Activated CD4-positive, alpha-beta memory T cell treated with anti-CD3 and anti-CD28 coated beads for 36 hours (primary cell): Measurements from ENCODE around the gene PERP. TPM values are rescaled to one million over a fixed set of nuclear protein-coding genes. Genes with fewer than 3 reads are reported as not detected.

ENCODE experiments used
- total RNA-seq, 2 experiments: library from RNA; stranded (reverse); gene quantifications; one replicate each; pipeline ENCODE4 v1.2.3, GENCODE V29; 2021

PERP gene
- total RNA-seq, 2 experiments from 2014 or later, result 8.7 to 8.8 TPM

Other genes with a start within 250 kb of the PERP start
- 100 to 1,000 TPM; 259 to 267 TPM for gene TNFAIP3, start 240.2 kb downstream of the PERP start, total RNA-seq
- under 1 TPM; 0.71 to 0.85 TPM for gene ARFGEF3, start 54.5 kb upstream of the PERP start, total RNA-seq
- not detected for gene PBOV1, start 111.1 kb upstream of the PERP start, total RNA-seq